Liver (tissue), 9 donors: ENCODE results near the gene ZDHHC24. TPM values are rescaled to one million over a fixed set of nuclear protein-coding genes. Genes with fewer than 3 reads are reported as not detected.

Experiments used
- DNase-seq: peaks from one replicate; pipeline ENCODE4 v3.0.0-alpha.2; 2017; ENCODE audit warnings: low spot score
- H3K27ac ChIP-seq, 2 donors: one replicate each; pipeline ENCODE4 v1.7.0; 2013; ENCODE audit warnings: inconsistent platforms in 2 of 2, low read length in 2 of 2, control low read depth in 1 of 2, low read depth in 1 of 2, mild to moderate bottlenecking in 1 of 2
- H3K27me3 ChIP-seq, 4 donors: one replicate each; pipeline versions ENCODE4 v1.6.1 to v1.7.0; 2013; ENCODE audit warnings: low read length in 3 of 4, inconsistent platforms in 1 of 4, mild to moderate bottlenecking in 1 of 4, moderate library complexity in 1 of 4; ENCODE audit not compliant: control insufficient read depth in 4 of 4, insufficient read depth in 4 of 4
- H3K36me3 ChIP-seq, 4 donors: one replicate each; pipeline versions ENCODE4 v1.6.1 to v1.7.0; 2013; ENCODE audit warnings: low read length in 3 of 4, mild to moderate bottlenecking in 3 of 4, low read depth in 1 of 4, moderate library complexity in 1 of 4; ENCODE audit not compliant: control insufficient read depth in 4 of 4, insufficient read depth in 3 of 4
- H3K4me1 ChIP-seq, 4 donors: one replicate each; pipeline versions ENCODE4 v1.6.1 to v1.7.0; 2013; ENCODE audit warnings: low read length in 3 of 4, mild to moderate bottlenecking in 3 of 4, moderate library complexity in 1 of 4; ENCODE audit not compliant: control insufficient read depth in 4 of 4, insufficient read depth in 4 of 4
- H3K4me3 ChIP-seq, 3 donors: one replicate each; pipeline versions ENCODE4 v1.6.1 to v1.7.0; 2013; ENCODE audit warnings: low read length in 3 of 3, control low read depth in 1 of 3, low read depth in 1 of 3, mild to moderate bottlenecking in 1 of 3
- H3K9ac ChIP-seq, 2 donors: one replicate each; pipeline ENCODE4 v1.7.0; 2013; ENCODE audit warnings: low read length in 2 of 2, mild to moderate bottlenecking in 2 of 2, moderate library complexity in 2 of 2, control low read depth in 1 of 2, low read depth in 1 of 2
- H3K9me3 ChIP-seq, 4 donors: one replicate each; pipeline versions ENCODE4 v1.6.1 to v1.7.0; 2013; ENCODE audit warnings: low read length in 3 of 4; ENCODE audit not compliant: control insufficient read depth in 4 of 4
- ATF3 ChIP-seq: IDR thresholded peaks from 2 replicates; pipeline ENCODE4 v1.6.1; 2016; ENCODE audit warnings: antibody characterized with exemption
- CTCF ChIP-seq: fragments of 150-350 bp; IDR thresholded peaks from 2 replicates; pipeline ENCODE4 v1.5.1; 2017; ENCODE audit warnings: improper control_type of control experiment, low read depth, low read length; ENCODE audit not compliant: missing input control
- EGR1 ChIP-seq, 2 donors: IDR thresholded peaks; 2 replicates each; pipeline ENCODE4 v1.6.1; 2016 to 2018; ENCODE audit warnings: antibody characterized with exemption in 2 of 2, low read depth in 2 of 2
- FOXA1 ChIP-seq: IDR thresholded peaks from 2 replicates; pipeline ENCODE4 v1.6.1; 2016; ENCODE audit warnings: antibody characterized with exemption
- FOXA2 ChIP-seq: IDR thresholded peaks from 2 replicates; pipeline ENCODE4 v1.6.1; 2016; ENCODE audit warnings: antibody characterized with exemption
- GABPA ChIP-seq, 2 donors: IDR thresholded peaks in 1 of 2; conservative IDR thresholded peaks in 1 of 2; 2 replicates each; pipeline ENCODE4 v1.6.1; 2016; ENCODE audit warnings: antibody characterized with exemption in 2 of 2, mild to moderate bottlenecking in 1 of 2, moderate library complexity in 1 of 2
- HNF4A ChIP-seq, 2 donors: conservative IDR thresholded peaks; 2 replicates each; pipeline ENCODE4 v1.6.1; 2016; ENCODE audit warnings: antibody characterized with exemption in 2 of 2, mild to moderate bottlenecking in 2 of 2
- HNF4G ChIP-seq: IDR thresholded peaks from 2 replicates; pipeline ENCODE4 v1.6.1; 2016; ENCODE audit warnings: antibody characterized with exemption
- JUND ChIP-seq, 2 donors: IDR thresholded peaks; 2 replicates each; pipeline ENCODE4 v1.6.1; 2016; ENCODE audit warnings: antibody characterized with exemption in 2 of 2
- MAX ChIP-seq: IDR thresholded peaks from 2 replicates; pipeline ENCODE4 v1.6.1; 2016; ENCODE audit warnings: antibody characterized with exemption
- NR2F2 ChIP-seq: IDR thresholded peaks from 2 replicates; pipeline ENCODE4 v1.6.1; 2016; ENCODE audit warnings: antibody characterized with exemption
- RAD21 ChIP-seq, 2 donors: IDR thresholded peaks; 2 replicates each; pipeline ENCODE4 v1.6.1; 2016; ENCODE audit warnings: antibody characterized with exemption in 2 of 2, mild to moderate bottlenecking in 2 of 2
- REST ChIP-seq: IDR thresholded peaks from 2 replicates; pipeline ENCODE4 v1.6.1; 2016; ENCODE audit warnings: antibody characterized with exemption, mild to moderate bottlenecking
- RXRA ChIP-seq, 2 donors: IDR thresholded peaks; 2 replicates each; pipeline ENCODE4 v1.6.1; 2017 to 2018; ENCODE audit warnings: antibody characterized with exemption in 2 of 2, mild to moderate bottlenecking in 1 of 2
- SP1 ChIP-seq: IDR thresholded peaks from 2 replicates; pipeline ENCODE4 v1.6.1; 2018; ENCODE audit warnings: antibody characterized with exemption, mild to moderate bottlenecking
- TAF1 ChIP-seq: conservative IDR thresholded peaks from 2 replicates; pipeline ENCODE4 v1.6.1; 2016; ENCODE audit warnings: antibody characterized with exemption, mild to moderate bottlenecking
- YY1 ChIP-seq: IDR thresholded peaks from 2 replicates; pipeline ENCODE4 v1.6.1; 2016; ENCODE audit warnings: antibody characterized with exemption, mild to moderate bottlenecking
- ZBTB33 ChIP-seq: IDR thresholded peaks from 2 replicates; pipeline ENCODE4 v1.6.1; 2016; ENCODE audit warnings: antibody characterized with exemption
- WGBS: extraction: QIAGEN DNeasy Blood & Tissue Kit; methylation state at CpG from one replicate; pipeline ENCODE4 v1.1.7; 2013; 5-methylcytosine and 5-hydroxymethylcytosine counted together
- polyA plus RNA-seq, 2 donors: library from polyadenylated mRNA; stranded (reverse) in 1 of 2; unstranded in 1 of 2; fragments of 200-250 nt in 1 of 2; fragments of >200 nt in 1 of 2; fragmentation: Nextera tagmentation in 1 of 2; extraction: Ambion mirVana in 1 of 2; gene quantifications; one replicate each; pipeline versions ENCODE4 v1.2.1 to v1.2.3, GENCODE V29; 2013 to 2015
- total RNA-seq, 2 donors: library from RNA; depleted of rRNA; stranded (reverse); fragments of >200 nt; gene quantifications; one replicate each; pipeline ENCODE4 v1.2.3, GENCODE V29; 2014
- donor health status: healthy.
- donor health status: healthy.
- donor health status: healthy.
- donor health status: healthy.
- donor health status: healthy.

Gene ZDHHC24
- total and polyA plus RNA-seq, 4 donors, result 4.1 to 6.4 (median 5.1) TPM

GRCh38 chr11:66477263-66478201 lies 68.3 kb downstream of the ZDHHC24 start:
- DNase-seq, result no peak
- Histone ChIP-seq H3K27ac (no peak overlapping the region), H3K9ac (no peak overlapping the region), H3K36me3 (peaks cover 0 to 4% (median 0%) of the 10 kb centered on the region in 4 donors), H3K27me3 (no peaks in the 10 kb centered on the region), H3K4me3 (no peak overlapping the region), H3K4me1 (peaks cover 2 to 16% (median 13%) of the 10 kb centered on the region in 4 donors), H3K9me3 (no peaks in the 10 kb centered on the region)
- WGBS, result 94% methylated on average over 11 of the region's 11 CpGs
- TF ChIP-seq CTCF, result no peak
- no peak for TF ChIP-seq ATF3
- TF ChIP-seq HNF4G, result no peak
- TF ChIP-seq EGR1 (IDR thresholded peaks at IDR 0.05; ENCODE audit: low read depth in 2 of 2), result no peak
- TF ChIP-seq RXRA (IDR thresholded peaks at IDR 0.05), result no peak
- no peak for TF ChIP-seq REST
- no peak for TF ChIP-seq FOXA2
- no peak for TF ChIP-seq YY1
- TF ChIP-seq HNF4A (conservative IDR thresholded peaks at IDR 0.05), result no peak
- TF ChIP-seq MAX, result no peak
- no peak for TF ChIP-seq NR2F2
- no peak for TF ChIP-seq TAF1
- TF ChIP-seq FOXA1, result no peak
- TF ChIP-seq JUND (IDR thresholded peaks at IDR 0.05), result no peak
- TF ChIP-seq GABPA (IDR thresholded peaks at IDR 0.05 in 1 of 2, conservative IDR thresholded peaks at IDR 0.05 in 1 of 2), result no peak

- no peak for DNase-seq
- Histone ChIP-seq H3K4me1 (peaks cover 2 to 16% (median 13%) of the 10 kb centered on the region in 4 donors), H3K27ac (no peak overlapping the region), H3K9ac (no peak overlapping the region), H3K9me3 (no peaks in the 10 kb centered on the region), H3K27me3 (no peaks in the 10 kb centered on the region), H3K36me3 (peaks cover 0 to 8% (median 0%) of the 10 kb centered on the region in 4 donors), H3K4me3 (no peak overlapping the region)
- 79% methylated on average over 9 of the region's 9 CpGs for WGBS
- no peak for TF ChIP-seq EGR1 (IDR thresholded peaks at IDR 0.05; ENCODE audit: low read depth in 2 of 2)
- no peak for TF ChIP-seq ATF3
- no peak for TF ChIP-seq FOXA2
- TF ChIP-seq JUND (IDR thresholded peaks at IDR 0.05), result no peak
- no peak for TF ChIP-seq CTCF
- no peak for TF ChIP-seq GABPA (IDR thresholded peaks at IDR 0.05 in 1 of 2, conservative IDR thresholded peaks at IDR 0.05 in 1 of 2)
- no peak for TF ChIP-seq RAD21 (IDR thresholded peaks at IDR 0.05)
- TF ChIP-seq HNF4G, result no peak
- no peak for TF ChIP-seq ZBTB33
- no peak for TF ChIP-seq FOXA1
- TF ChIP-seq MAX, result no peak
- TF ChIP-seq SP1, result no peak
- no peak for TF ChIP-seq NR2F2
- TF ChIP-seq TAF1, result no peak
- no peak for TF ChIP-seq HNF4A (conservative IDR thresholded peaks at IDR 0.05)
- no peak for TF ChIP-seq YY1
Observed at GRCh38 chr11:66476841-66477251, 69.0 kb downstream of the ZDHHC24 start.
